ENCODE results near the gene SLC2A2.
"Not testable (repeated sequence)": the region's sequence is repeated elsewhere in the genome, so short reads cannot be mapped to it uniquely, and the experiment has no call there.

Gene SLC2A2

GRCh38 chr3:170988378-170988777, 38.1 kb downstream of the SLC2A2 start:
- no peak for DNase-seq (ENCODE audit: low spot score)

- DNase-seq (ENCODE audit: low spot score) = no peak
Measured at GRCh38 chr3:170985304-170985703, 41.2 kb downstream of the SLC2A2 start.

- no peak for DNase-seq (ENCODE audit: low spot score)
Measured at GRCh38 chr3:170982733-170983132, 43.8 kb downstream of the SLC2A2 start.

GRCh38 chr3:170980399-170980798, 46.1 kb downstream of the SLC2A2 start:
- no peak for DNase-seq (ENCODE audit: low spot score)

- DNase-seq (ENCODE audit: low spot score) = no peak
Measured at GRCh38 chr3:170977949-170978745, 48.4 kb downstream of the SLC2A2 start.

GRCh38 chr3:170976190-170976519, 50.4 kb downstream of the SLC2A2 start:
- no peak for DNase-seq (ENCODE audit: low spot score)

GRCh38 chr3:170975283-170976189, 51.0 kb downstream of the SLC2A2 start:
- no peak for DNase-seq (ENCODE audit: low spot score)

GRCh38 chr3:170974872-170975271, 51.6 kb downstream of the SLC2A2 start:
- no peak for DNase-seq (ENCODE audit: low spot score)

- DNase-seq (ENCODE audit: low spot score) = not testable (repeated sequence)
Measured at GRCh38 chr3:170972917-170973316, 53.6 kb downstream of the SLC2A2 start.

GRCh38 chr3:170967126-170967525, 59.4 kb downstream of the SLC2A2 start:
- no peak for DNase-seq (ENCODE audit: low spot score)

- DNase-seq (ENCODE audit: low spot score) = no peak
Measured at GRCh38 chr3:170966495-170966894, 60.0 kb downstream of the SLC2A2 start.

GRCh38 chr3:170962411-170962810, 64.1 kb downstream of the SLC2A2 start:
- DNase-seq (ENCODE audit: low spot score) = no peak

GRCh38 chr3:170961616-170962400, 64.7 kb downstream of the SLC2A2 start:
- DNase-seq (ENCODE audit: low spot score) = no peak

GRCh38 chr3:170959457-170959856, 67.1 kb downstream of the SLC2A2 start:
- no peak for DNase-seq (ENCODE audit: low spot score)

- DNase-seq (ENCODE audit: low spot score) = no peak
Measured at GRCh38 chr3:170956647-170957046, 69.9 kb downstream of the SLC2A2 start.

GRCh38 chr3:170953736-170954135, 72.8 kb downstream of the SLC2A2 start:
- no peak for DNase-seq (ENCODE audit: low spot score)

GRCh38 chr3:170953229-170953628, 73.3 kb downstream of the SLC2A2 start:
- DNase-seq (ENCODE audit: low spot score) = no peak

- DNase-seq (ENCODE audit: low spot score) = no peak
Measured at GRCh38 chr3:170949211-170949610, 77.3 kb downstream of the SLC2A2 start.

GRCh38 chr3:170947018-170947769, 79.3 kb downstream of the SLC2A2 start:
- no peak for DNase-seq (ENCODE audit: low spot score)

Data from iPS-NIHi11 (cell line).